Sigmoid colon (tissue), 4 donors: ENCODE data around the gene TOMM20.

Experiments used
- CTCF ChIP-seq, 4 experiments: fragments of 450-650 bp in 3 of 4; fragments of 200-600 bp in 1 of 4; IDR thresholded peaks; one replicate each; pipeline ENCODE4 v1.5.1; 2016 to 2019; ENCODE audit warnings: antibody characterized with exemption in 4 of 4, mild to moderate bottlenecking in 3 of 4, moderate library complexity in 2 of 4
- POLR2AphosphoS5 ChIP-seq, 4 donors: sonication (generic); formaldehyde crosslinking; IDR thresholded peaks; one replicate each; pipeline ENCODE4 v1.6.1; 2017; ENCODE audit warnings: antibody characterized with exemption in 4 of 4

GRCh38 chr1:235063068-235063765 is 65.4 kb downstream of the TOMM20 start:
- TF ChIP-seq CTCF (IDR thresholded peaks at IDR 0.05) (no peak), POLR2AphosphoS5 (IDR thresholded peaks at IDR 0.05) (no peak)
